Body of pancreas (tissue), 4 donors: ENCODE data around the gene S100A2. TPM values are rescaled to one million over a fixed set of nuclear protein-coding genes. Genes with fewer than 3 reads are reported as not detected.

Experiments used
- ATAC-seq: fragments of 150-250 bp; one replicate; pipeline ENCODE4 v1.9.1; 2016
- DNase-seq, 4 donors: peaks; one replicate each; pipeline ENCODE4 v3.0.0-alpha.2; 2019
- H3K27ac ChIP-seq, 4 donors: fragments of 200-600 bp; sonication (generic); 1 replicate in 3 of 4; 2 replicates in 1 of 4; pipeline versions ENCODE4 v1.5.1 to v1.6.1; 2016 to 2019; ENCODE audit warnings: mild to moderate bottlenecking in 1 of 4, mixed read lengths in 1 of 4, moderate library complexity in 1 of 4
- H3K27me3 ChIP-seq, 2 donors: fragments of 200-600 bp; sonication (generic); one replicate each; pipeline ENCODE4 v1.6.0; 2016; ENCODE audit warnings: mild to moderate bottlenecking in 1 of 2
- H3K36me3 ChIP-seq, 2 donors: fragments of 200-600 bp; sonication (generic); replicated peaks in 1 of 2; 2 replicates each; pipeline ENCODE4 v1.5.1; 2016; ENCODE audit warnings: low read depth in 2 of 2; ENCODE audit not compliant: insufficient read depth in 1 of 2
- H3K4me1 ChIP-seq: fragments of 200-600 bp; sonication (generic); one replicate; pipeline ENCODE4 v1.6.0; 2016
- H3K4me3 ChIP-seq, 2 donors: fragments of 200-600 bp; sonication (generic); 1 replicate in 1 of 2; 2 replicates in 1 of 2; pipeline ENCODE4 v1.5.1; 2016 to 2019
- H3K9me3 ChIP-seq, 3 donors: fragments of 200-600 bp; sonication (generic); 1 replicate in 2 of 3; 2 replicates in 1 of 3; pipeline ENCODE4 v1.5.1; 2016
- POLR2A ChIP-seq, 3 donors: fragments of 450-650 bp; IDR thresholded peaks; one replicate each; pipeline ENCODE4 v1.6.1; 2016; ENCODE audit warnings: antibody characterized with exemption in 3 of 3, mild to moderate bottlenecking in 2 of 3
- WGBS, 2 donors: methylation state at CpG; one replicate each; pipeline ENCODE4 v1.1.5; 2017; 5-methylcytosine and 5-hydroxymethylcytosine counted together
- intact Hi-C: fragments of 100-400 bp; cut with DNase I; formaldehyde crosslinking; loops from one replicate; pipeline ENCODE4 v1.15.1; 2023
- total RNA-seq, 2 donors: library from RNA; depleted of rRNA; stranded (reverse); fragments of >200 nt; gene quantifications; one replicate each; pipeline ENCODE4 v1.1.0, GENCODE V29; 2016
- TF ChIP-seq, protein P1 (sequence below), 7 experiments: fragments of 450-650 bp in 4 of 7; fragments of 200-600 bp in 3 of 7; sonication (generic) in 3 of 7; IDR thresholded peaks; one replicate each; pipeline ENCODE4 v1.5.1; 2016 to 2019; ENCODE audit warnings: antibody characterized with exemption in 7 of 7

The S100A2 gene
- total RNA-seq, 2 donors from 2014 or later = not detected

DNA sequence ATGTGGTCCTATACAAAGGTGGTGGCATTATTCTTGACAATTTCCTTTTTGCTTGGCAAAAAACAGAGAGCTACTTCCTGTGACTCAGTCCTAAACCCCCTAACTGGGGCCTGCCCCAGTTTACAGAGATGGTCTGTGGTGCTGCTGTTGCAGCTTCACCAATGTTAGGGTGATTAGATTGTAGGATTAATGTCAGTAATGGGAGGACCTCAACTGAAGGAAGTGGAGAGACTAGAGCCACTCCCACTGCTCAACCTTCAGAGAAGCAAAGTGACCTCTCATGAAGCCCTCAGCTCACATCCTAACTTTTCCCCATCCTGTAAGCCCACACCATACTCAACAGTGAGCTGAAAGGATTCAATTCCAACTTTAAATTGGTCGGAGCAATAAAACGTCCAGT, 33.5 kb downstream of the S100A2 start:
- H3K4me1 ChIP-seq = peaks cover 35% of the 10 kb centered on the region
- WGBS, 2 donors = 66 to 67% methylated on average over 2 of the region's 2 CpGs
- ATAC-seq (no peak), DNase-seq (no peak)
- H3K27me3 ChIP-seq = no peaks in the 10 kb centered on the region
- intact Hi-C loops = no loop called here
- no peak for TF ChIP-seq POLR2A (IDR thresholded peaks at IDR 0.05)
- TF ChIP-seq, protein P1, sequence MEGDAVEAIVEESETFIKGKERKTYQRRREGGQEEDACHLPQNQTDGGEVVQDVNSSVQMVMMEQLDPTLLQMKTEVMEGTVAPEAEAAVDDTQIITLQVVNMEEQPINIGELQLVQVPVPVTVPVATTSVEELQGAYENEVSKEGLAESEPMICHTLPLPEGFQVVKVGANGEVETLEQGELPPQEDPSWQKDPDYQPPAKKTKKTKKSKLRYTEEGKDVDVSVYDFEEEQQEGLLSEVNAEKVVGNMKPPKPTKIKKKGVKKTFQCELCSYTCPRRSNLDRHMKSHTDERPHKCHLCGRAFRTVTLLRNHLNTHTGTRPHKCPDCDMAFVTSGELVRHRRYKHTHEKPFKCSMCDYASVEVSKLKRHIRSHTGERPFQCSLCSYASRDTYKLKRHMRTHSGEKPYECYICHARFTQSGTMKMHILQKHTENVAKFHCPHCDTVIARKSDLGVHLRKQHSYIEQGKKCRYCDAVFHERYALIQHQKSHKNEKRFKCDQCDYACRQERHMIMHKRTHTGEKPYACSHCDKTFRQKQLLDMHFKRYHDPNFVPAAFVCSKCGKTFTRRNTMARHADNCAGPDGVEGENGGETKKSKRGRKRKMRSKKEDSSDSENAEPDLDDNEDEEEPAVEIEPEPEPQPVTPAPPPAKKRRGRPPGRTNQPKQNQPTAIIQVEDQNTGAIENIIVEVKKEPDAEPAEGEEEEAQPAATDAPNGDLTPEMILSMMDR (IDR thresholded peaks at IDR 0.05) = no peak
- no peaks in the 10 kb centered on the region for H3K36me3 ChIP-seq
- H3K9me3 ChIP-seq = no peaks in the 10 kb centered on the region
- no peak overlapping the region for H3K4me3 ChIP-seq
- no peak overlapping the region for H3K27ac ChIP-seq

DNA sequence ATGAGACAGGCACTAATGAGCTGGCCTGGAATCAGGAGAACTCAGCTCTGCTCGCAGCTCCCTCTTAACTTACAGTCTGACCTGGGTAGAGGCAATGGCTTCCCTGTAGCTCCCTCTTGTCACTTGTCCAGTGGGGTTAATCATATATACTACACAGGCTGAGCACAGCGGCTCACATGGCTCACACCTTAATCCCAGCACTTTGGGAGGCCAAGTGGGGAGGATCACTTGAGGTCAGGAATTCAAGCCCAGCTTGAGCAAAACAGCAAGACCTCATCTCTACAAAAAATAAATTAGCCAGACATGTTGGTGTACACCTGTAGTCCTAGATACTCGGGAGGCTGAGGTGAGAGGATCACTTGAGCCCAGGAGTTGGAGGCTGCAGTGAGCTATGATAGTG, 34.0 kb downstream of the S100A2 start:
- H3K4me3 ChIP-seq = no peak overlapping the region
- H3K36me3 ChIP-seq = no peaks in the 10 kb centered on the region
- 72 to 83% methylated on average over 3 of the region's 3 CpGs for WGBS, 2 donors
- H3K9me3 ChIP-seq = no peaks in the 10 kb centered on the region
- no peak for TF ChIP-seq POLR2A (IDR thresholded peaks at IDR 0.05)
- TF ChIP-seq, protein P1 (IDR thresholded peaks at IDR 0.05) = no peak
- ATAC-seq (no peak), DNase-seq (no peak)
- intact Hi-C loops = no loop called here
- H3K27ac ChIP-seq = no peak overlapping the region
- no peaks in the 10 kb centered on the region for H3K27me3 ChIP-seq
- H3K4me1 ChIP-seq = peaks cover 31% of the 10 kb centered on the region

DNA sequence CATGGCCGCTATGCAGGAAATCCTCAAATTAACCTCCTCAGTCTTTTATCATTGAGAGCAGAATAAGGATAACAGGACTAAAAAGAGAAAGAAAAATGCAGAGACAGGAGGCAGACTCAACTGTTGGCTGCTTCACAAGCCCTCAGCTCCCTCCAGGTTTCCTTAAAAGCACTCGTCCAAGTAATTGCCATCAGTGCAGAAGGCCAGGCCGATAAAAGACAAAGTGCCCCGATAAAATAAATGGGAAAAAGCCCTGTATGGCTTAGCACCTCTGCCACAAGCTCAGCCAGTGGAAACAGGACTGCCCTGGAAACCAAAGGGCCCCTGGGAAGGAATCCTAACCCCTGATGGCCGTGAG, 38.0 kb downstream of the S100A2 start:
- no peaks in the 10 kb centered on the region for H3K36me3 ChIP-seq
- intact Hi-C loops = loop anchor here (5.0 kb wide), 1 partner anchor 40 kb away; the partner anchor contains the start of gene S100A2
- TF ChIP-seq, protein P1 (IDR thresholded peaks at IDR 0.05) = no peak
- TF ChIP-seq POLR2A (IDR thresholded peaks at IDR 0.05) = no peak
- 85 to 86% methylated on average over 5 of the region's 5 CpGs for WGBS, 2 donors
- ATAC-seq = no peak
- H3K4me3 ChIP-seq = no peak overlapping the region
- H3K27ac ChIP-seq = no peak overlapping the region
- H3K9me3 ChIP-seq = no peaks in the 10 kb centered on the region
- DNase-seq = no peak
- peaks cover 9% of the 10 kb centered on the region for H3K4me1 ChIP-seq
- no peaks in the 10 kb centered on the region for H3K27me3 ChIP-seq

GRCh38 chr1:153527023-153527682, 38.5 kb downstream of the S100A2 start:
- H3K27me3 ChIP-seq = no peaks in the 10 kb centered on the region
- ATAC-seq = no peak
- TF ChIP-seq POLR2A (IDR thresholded peaks at IDR 0.05) = no peak
- TF ChIP-seq, protein P1 (IDR thresholded peaks at IDR 0.05) = no peak
- H3K9me3 ChIP-seq = no peaks in the 10 kb centered on the region
- intact Hi-C loops = loop anchor here (5.0 kb wide), 1 partner anchor 40 kb away; the partner anchor contains the start of gene S100A2
- WGBS, 2 donors = 85 to 86% methylated on average over 8 of the region's 8 CpGs
- H3K27ac ChIP-seq = no peak overlapping the region
- peaks cover 8% of the 10 kb centered on the region for H3K4me1 ChIP-seq
- H3K36me3 ChIP-seq = no peaks in the 10 kb centered on the region
- no peak for DNase-seq
- H3K4me3 ChIP-seq = no peak overlapping the region

- intact Hi-C loops = loop anchor here (5.0 kb wide), 1 partner anchor 41 kb away; the partner anchor contains the start of gene S100A2
- Histone ChIP-seq H3K27ac (no peak overlapping the region), H3K4me3 (no peak overlapping the region), H3K36me3 (no peaks in the 10 kb centered on the region), H3K4me1 (peaks cover 8% of the 10 kb centered on the region), H3K9me3 (no peaks in the 10 kb centered on the region), H3K27me3 (no peaks in the 10 kb centered on the region)
- DNase-seq = no peak
- TF ChIP-seq, protein P1 (IDR thresholded peaks at IDR 0.05) = no peak
- TF ChIP-seq POLR2A (IDR thresholded peaks at IDR 0.05) = no peak
- peak; percentile 35 for ATAC-seq
- 23 to 27% methylated on average over 6 to 8 of the region's 8 CpGs for WGBS, 2 donors
These were observed 39.5 kb downstream of the S100A2 start for GRCh38 chr1:153526132-153526543.
